Suprapubic skin (tissue), 3 donors: ENCODE data around the gene RDX.

Experiments
- CTCF ChIP-seq, 2 donors: fragments of 200-600 bp in 1 of 2; fragments of 450-650 bp in 1 of 2; sonication (generic) in 1 of 2; IDR thresholded peaks; one replicate each; pipeline ENCODE4 v1.5.1; 2016 to 2019; ENCODE audit warnings: antibody characterized with exemption in 2 of 2, mild to moderate bottlenecking in 1 of 2, moderate library complexity in 1 of 2
- POLR2AphosphoS5 ChIP-seq, 3 donors: sonication (generic); formaldehyde crosslinking; IDR thresholded peaks; one replicate each; pipeline ENCODE4 v1.6.1; 2017; ENCODE audit warnings: antibody characterized with exemption in 3 of 3

DNA sequence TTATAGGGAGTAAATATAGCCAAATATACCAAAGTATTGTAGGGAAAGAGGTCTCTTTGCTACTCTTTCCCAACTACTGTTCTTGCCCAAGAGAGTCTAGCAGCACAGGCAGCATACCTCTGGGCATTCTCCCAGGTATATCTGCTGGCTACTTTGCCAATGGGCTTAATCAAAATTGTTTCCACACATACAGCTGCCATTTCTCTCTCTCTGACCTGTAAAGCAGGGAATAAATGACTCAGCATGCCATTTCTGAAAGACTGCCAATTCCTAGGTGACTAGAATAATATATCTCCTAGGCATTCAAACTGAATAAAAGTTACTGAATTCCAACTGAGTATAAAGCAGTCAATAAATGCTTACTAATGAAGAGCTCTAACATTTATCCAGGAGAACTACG is 44.6 kb downstream of the RDX start:
- TF ChIP-seq CTCF (IDR thresholded peaks at IDR 0.05) (no peak), POLR2AphosphoS5 (IDR thresholded peaks at IDR 0.05) (no peak)
